Posterior cingulate gyrus (tissue), 11 donors: ENCODE results near the gene LRP11.
"Not testable (repeated sequence)": the region's sequence is repeated elsewhere in the genome, so short reads cannot be mapped to it uniquely, and the experiment has no call there.

Experiments
- DNase-seq, 10 donors: peaks; one replicate each; pipeline versions ENCODE4 v3.0.0 to v3.0.0-alpha.2; 2020 to 2021; ENCODE audit warnings: mixed read lengths in 3 of 10
- intact Hi-C: fragments of 100-400 bp; cut with DNase I; formaldehyde crosslinking; loops from one replicate; pipeline ENCODE4 v1.15.1; 2023

LRP11 gene

GRCh38 chr6:149854532-149854931, 9.6 kb downstream of the LRP11 start:
- DNase-seq = no peak
- intact Hi-C loops = no loop called here

GRCh38 chr6:149854017-149854416, 10.1 kb downstream of the LRP11 start:
- intact Hi-C loops, DNase-seq: not testable (repeated sequence)

GRCh38 chr6:149852881-149853280, 11.3 kb downstream of the LRP11 start:
- intact Hi-C loops = no loop called here
- no peak for DNase-seq

GRCh38 chr6:149852180-149852579, 12.0 kb downstream of the LRP11 start:
- no peak for DNase-seq
- intact Hi-C loops = no loop called here

- intact Hi-C loops = no loop called here
- peak in 1 of 10 donors; percentile 81 for DNase-seq
Observed at GRCh38 chr6:149851461-149852110, 12.6 kb downstream of the LRP11 start.

- intact Hi-C loops, DNase-seq: not testable (repeated sequence)
Observed at GRCh38 chr6:149848343-149848742, 15.8 kb downstream of the LRP11 start.

- no peak for DNase-seq
- intact Hi-C loops = no loop called here
Observed at GRCh38 chr6:149847939-149848267, 16.3 kb downstream of the LRP11 start.

GRCh38 chr6:149846321-149846720, 17.8 kb downstream of the LRP11 start:
- peak in 8 of 10 donors; percentile 27 to 92 (median 66) for DNase-seq
- intact Hi-C loops = no loop called here

GRCh38 chr6:149845549-149845948, 18.6 kb downstream of the LRP11 start:
- DNase-seq = no peak
- intact Hi-C loops = no loop called here

- DNase-seq = no peak
- intact Hi-C loops = no loop called here
Observed at GRCh38 chr6:149844480-149844879, 19.7 kb downstream of the LRP11 start.

- DNase-seq, intact Hi-C loops: not testable (repeated sequence)
Observed at GRCh38 chr6:149844036-149844435, 20.1 kb downstream of the LRP11 start.

- intact Hi-C loops = no loop called here
- DNase-seq = peak in 2 of 10 donors; percentile 23 to 86
Observed at GRCh38 chr6:149843051-149843633, 21.0 kb downstream of the LRP11 start.

GRCh38 chr6:149842331-149842730, 21.8 kb downstream of the LRP11 start:
- intact Hi-C loops = no loop called here
- no peak for DNase-seq

GRCh38 chr6:149840345-149841075, 23.6 kb downstream of the LRP11 start:
- intact Hi-C loops = no loop called here
- peak in 7 of 10 donors; percentile 40 to 92 (median 65) for DNase-seq

- intact Hi-C loops = loop anchor here (1.0 to 10.0 kb wide), 4 partner anchors 31 to 183 kb away; no protein-coding TSS in a partner anchor
- peak in 5 of 10 donors; percentile 28 to 70 (median 65) for DNase-seq
Observed at GRCh38 chr6:149834513-149835481, 29.4 kb downstream of the LRP11 start.

- DNase-seq = no peak
- intact Hi-C loops = loop anchor here (1.0 to 10.0 kb wide), 4 partner anchors 32 to 184 kb away; no protein-coding TSS in a partner anchor
Observed at GRCh38 chr6:149833651-149834050, 30.5 kb downstream of the LRP11 start.

GRCh38 chr6:149831308-149831820, 32.8 kb downstream of the LRP11 start:
- intact Hi-C loops = loop anchor here (5.0 to 10.0 kb wide), 2 partner anchors 107 to 186 kb away; no protein-coding TSS in a partner anchor

GRCh38 chr6:149830731-149831307, 33.3 kb downstream of the LRP11 start:
- intact Hi-C loops = loop anchor here (5.0 to 10.0 kb wide), 2 partner anchors 106 to 186 kb away; no protein-coding TSS in a partner anchor
- peak in 1 of 10 donors; percentile 13 for DNase-seq

More at GRCh38 chr6:149831308-149831820, 32.8 kb downstream of the LRP11 start:
- DNase-seq = peak in 7 of 10 donors; percentile 24 to 94 (median 53)

GRCh38 chr6:149825292-149825691, 38.9 kb downstream of the LRP11 start:
- intact Hi-C loops = no loop called here
- no peak for DNase-seq
